Vagina (tissue), 2 donors: ENCODE measurements around the gene NEK6. TPM values are rescaled to one million over a fixed set of nuclear protein-coding genes. Genes with fewer than 3 reads are reported as not detected.

Source experiments
- DNase-seq, 2 donors: peaks; one replicate each; pipeline ENCODE4 v3.0.0-alpha.2; 2017; ENCODE audit errors: extremely low spot score in 2 of 2
- H3K27ac ChIP-seq: fragments of 200-600 bp; sonication (generic); one replicate; pipeline ENCODE4 v1.5.1; 2019
- H3K27me3 ChIP-seq: fragments of 200-600 bp; sonication (generic); one replicate; pipeline ENCODE4 v1.5.1; 2019
- H3K36me3 ChIP-seq, 2 donors: fragments of 200-600 bp; sonication (generic); one replicate each; pipeline ENCODE4 v1.5.1; 2017 to 2019
- H3K4me1 ChIP-seq: fragments of 200-600 bp; sonication (generic); one replicate; pipeline ENCODE4 v1.5.1; 2019
- H3K4me3 ChIP-seq, 2 donors: fragments of 200-600 bp; sonication (generic); 1 replicate in 1 of 2; 2 replicates in 1 of 2; pipeline ENCODE4 v1.5.1; 2016 to 2019
- H3K9me3 ChIP-seq: fragments of 200-600 bp; sonication (generic); one replicate; pipeline ENCODE4 v1.5.1; 2019
- POLR2A ChIP-seq, 2 donors: fragments of 450-650 bp; IDR thresholded peaks; one replicate each; pipeline ENCODE4 v1.6.1; 2017; ENCODE audit warnings: antibody characterized with exemption in 2 of 2, mild to moderate bottlenecking in 2 of 2, moderate library complexity in 2 of 2
- POLR2AphosphoS5 ChIP-seq, 2 donors: sonication (generic); formaldehyde crosslinking; IDR thresholded peaks; one replicate each; pipeline ENCODE4 v1.9.0; 2017; ENCODE audit warnings: antibody characterized with exemption in 2 of 2, mild to moderate bottlenecking in 2 of 2, low read depth in 1 of 2; ENCODE audit not compliant: insufficient read depth in 1 of 2
- intact Hi-C: fragments of 100-400 bp; cut with DNase I; formaldehyde crosslinking; loops from one replicate; pipeline ENCODE4 v1.15.1; 2023
- total RNA-seq: library from RNA; depleted of rRNA; stranded (reverse); fragments of >200 nt; gene quantifications from one replicate; pipeline ENCODE4 v1.2.3, GENCODE V29; 2016
- TF ChIP-seq, protein P1 (sequence below), 3 experiments: fragments of 450-650 bp in 2 of 3; fragments of 200-600 bp in 1 of 3; sonication (generic) in 1 of 3; IDR thresholded peaks; one replicate each; pipeline ENCODE4 v1.5.1; 2017 to 2019; ENCODE audit warnings: antibody characterized with exemption in 3 of 3, mild to moderate bottlenecking in 2 of 3, moderate library complexity in 2 of 3

NEK6 gene
- total RNA-seq, 1 donor from 2014 or later = 44.4 TPM

DNA sequence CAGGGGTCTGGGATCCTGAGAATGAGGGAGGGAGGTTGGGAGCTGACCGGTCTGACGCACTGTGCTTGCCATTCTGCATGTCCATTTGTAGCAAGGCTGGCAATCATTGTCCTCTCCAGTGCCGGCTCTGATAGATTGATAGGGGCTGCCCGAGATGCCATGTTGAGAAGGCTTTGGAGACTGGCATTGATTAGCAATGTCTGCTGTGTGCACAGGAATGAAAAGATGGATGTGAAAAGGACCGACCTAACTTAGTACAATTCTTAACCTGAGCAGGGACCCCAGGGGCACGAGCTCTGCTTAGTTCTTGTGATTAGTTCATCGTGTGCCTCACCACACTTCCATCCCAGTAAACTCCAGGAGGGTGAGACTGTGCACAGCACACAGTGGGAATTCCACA, 17.0 kb downstream of the NEK6 start:
- Histone ChIP-seq H3K9me3 (no peaks in the 10 kb centered on the region), H3K27me3 (no peaks in the 10 kb centered on the region), H3K4me1 (peaks cover 76% of the 10 kb centered on the region), H3K27ac (peak overlapping the region; percentile 38), H3K4me3 (no peak overlapping the region), H3K36me3 (no peaks in the 10 kb centered on the region)
- TF ChIP-seq POLR2AphosphoS5 (IDR thresholded peaks at IDR 0.05; ENCODE audit: insufficient read depth in 1 of 2, low read depth in 1 of 2) = no peak
- TF ChIP-seq POLR2A (IDR thresholded peaks at IDR 0.05) = no peak
- TF ChIP-seq, protein P1, sequence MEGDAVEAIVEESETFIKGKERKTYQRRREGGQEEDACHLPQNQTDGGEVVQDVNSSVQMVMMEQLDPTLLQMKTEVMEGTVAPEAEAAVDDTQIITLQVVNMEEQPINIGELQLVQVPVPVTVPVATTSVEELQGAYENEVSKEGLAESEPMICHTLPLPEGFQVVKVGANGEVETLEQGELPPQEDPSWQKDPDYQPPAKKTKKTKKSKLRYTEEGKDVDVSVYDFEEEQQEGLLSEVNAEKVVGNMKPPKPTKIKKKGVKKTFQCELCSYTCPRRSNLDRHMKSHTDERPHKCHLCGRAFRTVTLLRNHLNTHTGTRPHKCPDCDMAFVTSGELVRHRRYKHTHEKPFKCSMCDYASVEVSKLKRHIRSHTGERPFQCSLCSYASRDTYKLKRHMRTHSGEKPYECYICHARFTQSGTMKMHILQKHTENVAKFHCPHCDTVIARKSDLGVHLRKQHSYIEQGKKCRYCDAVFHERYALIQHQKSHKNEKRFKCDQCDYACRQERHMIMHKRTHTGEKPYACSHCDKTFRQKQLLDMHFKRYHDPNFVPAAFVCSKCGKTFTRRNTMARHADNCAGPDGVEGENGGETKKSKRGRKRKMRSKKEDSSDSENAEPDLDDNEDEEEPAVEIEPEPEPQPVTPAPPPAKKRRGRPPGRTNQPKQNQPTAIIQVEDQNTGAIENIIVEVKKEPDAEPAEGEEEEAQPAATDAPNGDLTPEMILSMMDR (IDR thresholded peaks at IDR 0.05) = no peak
- intact Hi-C loops = no loop called here
- no peak for DNase-seq

DNA sequence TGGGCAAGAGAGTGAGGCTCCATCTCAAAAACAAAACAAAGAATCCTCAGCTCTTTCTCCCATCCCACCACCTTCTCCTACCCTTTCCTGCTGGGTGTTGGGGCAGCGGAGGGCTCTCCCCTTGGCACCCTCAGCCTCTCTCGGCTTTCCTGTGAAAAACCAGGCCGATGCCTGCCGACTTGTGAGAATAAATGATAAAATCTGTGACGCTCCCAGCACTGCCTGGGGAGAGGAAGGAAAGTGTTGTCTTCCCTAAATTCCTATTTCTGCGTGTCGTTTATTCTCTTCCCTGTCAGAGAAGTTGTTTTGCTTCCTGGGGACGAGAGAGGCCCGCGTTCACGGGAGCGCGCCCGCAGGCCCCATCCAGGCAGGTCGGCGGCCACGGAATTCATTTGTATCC, 19.7 kb downstream of the NEK6 start:
- intact Hi-C loops = no loop called here
- H3K4me1 ChIP-seq = peaks cover 76% of the 10 kb centered on the region
- H3K36me3 ChIP-seq = no peaks in the 10 kb centered on the region
- DNase-seq = no peak
- TF ChIP-seq POLR2AphosphoS5 (IDR thresholded peaks at IDR 0.05; ENCODE audit: insufficient read depth in 1 of 2, low read depth in 1 of 2) (no peak), POLR2A (IDR thresholded peaks at IDR 0.05) (no peak)
- TF ChIP-seq, protein P1 (IDR thresholded peaks at IDR 0.05) = no peak
- H3K27me3 ChIP-seq = no peaks in the 10 kb centered on the region
- no peak overlapping the region for H3K27ac ChIP-seq
- no peak overlapping the region for H3K4me3 ChIP-seq
- no peaks in the 10 kb centered on the region for H3K9me3 ChIP-seq

DNA sequence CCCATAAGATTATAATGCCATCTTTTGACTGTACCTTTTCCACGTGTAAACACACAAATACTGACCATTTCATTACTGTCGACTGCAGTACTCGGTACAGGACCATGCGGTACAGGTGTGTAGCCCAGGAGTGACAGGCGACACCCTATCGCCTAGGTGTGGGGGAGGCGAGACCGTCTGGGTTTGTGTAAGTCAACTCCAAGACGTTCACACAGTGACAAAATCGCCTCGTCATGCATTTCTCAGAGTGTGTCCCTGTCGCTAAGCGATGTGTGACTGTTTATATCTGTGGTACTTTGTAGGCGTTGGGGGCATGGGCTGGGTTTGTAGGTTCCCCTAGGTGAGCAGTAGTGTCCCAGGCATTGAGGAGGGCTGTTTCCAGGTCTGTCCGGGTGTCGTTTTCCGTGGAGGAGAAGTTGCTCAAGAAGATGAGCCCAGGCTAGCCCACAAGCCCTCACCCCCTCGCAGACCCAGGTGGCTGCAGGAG, 20.3 kb downstream of the NEK6 start:
- no peak overlapping the region for H3K27ac ChIP-seq
- DNase-seq = no peak
- H3K36me3 ChIP-seq = no peaks in the 10 kb centered on the region
- no peaks in the 10 kb centered on the region for H3K27me3 ChIP-seq
- H3K4me3 ChIP-seq = no peak overlapping the region
- H3K9me3 ChIP-seq = no peaks in the 10 kb centered on the region
- TF ChIP-seq POLR2AphosphoS5 (IDR thresholded peaks at IDR 0.05; ENCODE audit: insufficient read depth in 1 of 2, low read depth in 1 of 2) (no peak), POLR2A (IDR thresholded peaks at IDR 0.05) (no peak)
- TF ChIP-seq, protein P1 (IDR thresholded peaks at IDR 0.05) = no peak
- intact Hi-C loops = no loop called here
- H3K4me1 ChIP-seq = peaks cover 76% of the 10 kb centered on the region

DNA sequence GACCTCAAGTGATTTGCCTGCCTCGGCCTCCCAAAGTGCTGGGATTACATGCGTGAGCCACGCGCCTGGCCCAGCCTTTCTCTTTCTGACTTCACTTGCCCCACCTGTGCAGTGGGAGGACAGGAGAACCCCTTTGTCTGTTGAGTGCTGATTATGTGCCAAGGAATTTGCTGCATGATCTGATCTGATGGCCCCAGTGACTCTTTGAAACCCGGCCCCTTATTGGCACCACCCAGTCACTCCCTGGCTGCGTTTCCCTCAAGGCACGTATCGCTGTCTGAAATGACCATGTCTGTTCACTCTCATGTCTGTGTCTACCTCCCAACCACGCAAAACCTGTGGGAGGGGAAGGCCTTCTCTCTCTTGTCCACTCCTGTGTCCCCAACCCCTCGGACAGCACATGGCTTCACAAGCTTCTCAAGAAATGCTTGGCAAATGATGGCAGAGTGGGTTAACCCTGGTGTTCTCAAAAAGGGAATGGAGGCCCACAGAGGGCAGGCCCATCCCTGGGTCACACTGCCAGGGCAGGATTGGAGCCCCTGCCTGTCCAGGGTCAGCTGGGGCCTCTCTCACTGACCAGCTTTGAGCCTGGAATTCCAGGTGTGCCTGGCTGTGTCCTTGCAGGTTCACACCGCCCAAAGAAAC, 21.9 kb downstream of the NEK6 start:
- no peaks in the 10 kb centered on the region for H3K36me3 ChIP-seq
- H3K4me1 ChIP-seq = peaks cover 76% of the 10 kb centered on the region
- intact Hi-C loops = no loop called here
- H3K27ac ChIP-seq = peak overlapping the region; percentile 95
- no peaks in the 10 kb centered on the region for H3K9me3 ChIP-seq
- TF ChIP-seq POLR2A (IDR thresholded peaks at IDR 0.05) (no peak), POLR2AphosphoS5 (IDR thresholded peaks at IDR 0.05; ENCODE audit: insufficient read depth in 1 of 2, low read depth in 1 of 2) (no peak)
- TF ChIP-seq, protein P1 (IDR thresholded peaks at IDR 0.05) = no peak
- H3K27me3 ChIP-seq = no peaks in the 10 kb centered on the region
- no peak overlapping the region for H3K4me3 ChIP-seq
- DNase-seq = no peak

DNA sequence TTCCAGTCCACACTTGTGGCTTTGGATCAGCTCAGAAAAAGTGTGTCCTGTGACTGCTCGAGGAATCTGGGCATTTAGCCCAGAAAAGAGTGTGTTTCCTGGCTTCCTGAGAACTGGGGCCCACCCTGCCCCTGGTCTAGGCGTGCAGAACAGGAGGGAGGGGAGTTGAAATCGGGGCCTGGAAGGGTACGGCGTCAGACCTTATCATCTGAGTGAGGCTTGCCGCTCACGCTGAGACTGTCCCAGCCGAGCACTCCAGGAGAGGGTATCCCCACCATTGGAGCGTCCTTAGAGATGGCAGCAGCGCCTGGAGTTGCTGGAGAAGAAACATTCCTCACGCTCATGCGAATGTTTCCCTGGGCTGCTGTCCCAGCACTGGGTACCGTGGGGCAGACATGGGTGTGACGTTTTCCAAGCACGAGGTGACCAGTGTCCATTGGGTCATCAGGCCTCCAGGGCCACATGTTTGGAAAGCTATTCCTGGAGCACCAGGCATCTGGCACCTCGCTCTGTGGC, 22.5 kb downstream of the NEK6 start:
- Histone ChIP-seq H3K9me3 (no peaks in the 10 kb centered on the region), H3K27me3 (no peaks in the 10 kb centered on the region), H3K4me1 (peaks cover 76% of the 10 kb centered on the region), H3K36me3 (no peaks in the 10 kb centered on the region), H3K4me3 (no peak overlapping the region), H3K27ac (peak overlapping the region; percentile 95)
- intact Hi-C loops = no loop called here
- no peak for DNase-seq
- TF ChIP-seq POLR2A (IDR thresholded peaks at IDR 0.05) (no peak), POLR2AphosphoS5 (IDR thresholded peaks at IDR 0.05; ENCODE audit: insufficient read depth in 1 of 2, low read depth in 1 of 2) (peak; percentile 57 to 93)
